K562 (cell line): ENCODE data around the gene NR4A2. TPM values are rescaled to one million over a fixed set of nuclear protein-coding genes. Genes with fewer than 3 reads are reported as not detected.

Experiments
- CCNT2 ChIP-seq: IDR thresholded peaks from 2 replicates; pipeline ENCODE4 v1.6.1; 2011; ENCODE audit warnings: borderline replicate concordance, low read depth, mild to moderate bottlenecking, moderate library complexity, mixed read lengths, low read length; ENCODE audit not compliant: insufficient read length; ENCODE audit errors: extremely low read depth
- CEBPG ChIP-seq, 3 experiments: fragments of 200-800 bp in 1 of 3; sonication (Bioruptor generic) in 1 of 3; sonication (generic) in 1 of 3; formaldehyde crosslinking in 1 of 3; IDR thresholded peaks in 2 of 3; conservative IDR thresholded peaks in 1 of 3; 2 replicates each; pipeline versions ENCODE4 v1.6.1 to v1.8.0; 2016 to 2022; ENCODE audit warnings: missing compliant biosample characterization in 2 of 3, missing genetic modification characterization in 2 of 3, mild to moderate bottlenecking in 1 of 3, missing genetic modification reagents in 1 of 3
- FUS ChIP-seq: fragments of 200-400 bp; formaldehyde crosslinking; optimal IDR thresholded peaks from 2 replicates; pipeline ENCODE3; 2017; ENCODE audit warnings: low read depth, low read length
- GABPB2 ChIP-seq: fragments of 250-450 bp; sonication (Bioruptor Pico); conservative IDR thresholded peaks from 2 replicates; pipeline ENCODE4 v1.5.1; 2021; ENCODE audit warnings: mild to moderate bottlenecking
- HDAC2 ChIP-seq: fragments of 450-650 bp; IDR thresholded peaks from 2 replicates; pipeline ENCODE4 v1.6.1; 2016; ENCODE audit warnings: mild to moderate bottlenecking
- KAT2B ChIP-seq: IDR thresholded peaks from one replicate; pipeline ENCODE4 v1.6.1; 2012; ENCODE audit warnings: low read depth, mild to moderate bottlenecking, control low read depth, inconsistent platforms, low read length, moderate library complexity
- MECOM ChIP-seq: fragments of 250-450 bp; sonication (Bioruptor Pico); IDR thresholded peaks from 2 replicates; pipeline ENCODE4 v1.8.0; 2022; ENCODE audit warnings: inconsistent platforms
- NFE2L1 ChIP-seq: fragments of 450-650 bp; IDR thresholded peaks from 2 replicates; pipeline ENCODE4 v1.6.1; 2016; ENCODE audit warnings: missing genetic modification characterization, low read depth, mild to moderate bottlenecking, missing compliant biosample characterization, moderate library complexity, borderline replicate concordance
- PATZ1 ChIP-seq: fragments of 250-450 bp; sonication (Bioruptor Pico); IDR thresholded peaks from 2 replicates; pipeline ENCODE4 v1.5.0; 2020; ENCODE audit warnings: mild to moderate bottlenecking, borderline replicate concordance
- REST ChIP-seq, 2 experiments: fragments of 450-650 bp; formaldehyde crosslinking in 1 of 2; IDR thresholded peaks; 2 replicates each; pipeline versions ENCODE4 v1.4.0 to v1.6.1; 2014 to 2020; ENCODE audit warnings: mild to moderate bottlenecking in 2 of 2, borderline replicate concordance in 1 of 2, low read depth in 1 of 2
- SAP30 ChIP-seq: fragments of 200-600 bp; sonication (generic); IDR thresholded peaks from 2 replicates; pipeline ENCODE4 v1.6.1; 2012; ENCODE audit warnings: borderline replicate concordance, low read depth, mild to moderate bottlenecking, moderate library complexity, low read length, control low read depth, inconsistent platforms; ENCODE audit not compliant: insufficient read depth, poor library complexity, severe bottlenecking
- SRSF7 ChIP-seq: fragments of 200-400 bp; formaldehyde crosslinking; optimal IDR thresholded peaks from 2 replicates; pipeline ENCODE3; 2017; ENCODE audit warnings: mild to moderate bottlenecking, low read depth, low read length
- ZFP30 ChIP-seq: fragments of 250-450 bp; sonication (Bioruptor Pico); IDR thresholded peaks from 2 replicates; pipeline ENCODE4 v1.8.0; 2022; ENCODE audit warnings: moderate library complexity, mild to moderate bottlenecking, inconsistent platforms, borderline replicate concordance
- ZNF253 ChIP-seq: fragments of 250-450 bp; sonication (Bioruptor Pico); conservative IDR thresholded peaks from 2 replicates; pipeline ENCODE4 v1.6.1; 2021; ENCODE audit warnings: mild to moderate bottlenecking
- polyA plus RNA-seq, 8 experiments: library from polyadenylated mRNA; depleted of rRNA in 4 of 8; stranded (reverse) in 5 of 8; unstranded in 3 of 8; fragments of >200 nt; fragmentation: Nextera tagmentation in 2 of 8; fragmentation: Illumina TruSeq in 1 of 8; extraction: Ambion mirVana in 2 of 8; extraction: Trizol in 1 of 8; gene quantifications; 2 replicates each; pipeline versions ENCODE4 v1.2.1 to v1.2.3, GENCODE V29; 2011 to 2014; ENCODE audit warnings: inconsistent platforms in 1 of 8, missing spikeins in 1 of 8
- total RNA-seq, 7 experiments: library from RNA; depleted of rRNA in 6 of 7; stranded (reverse); fragments of >200 nt in 6 of 7; fragmentation: Illumina TruSeq in 2 of 7; extraction: Trizol in 2 of 7; gene quantifications; 2 replicates each; pipeline versions ENCODE4 v1.2.1 to v1.2.3, GENCODE V29; 2011 to 2021; ENCODE audit warnings: low replicate concordance in 1 of 7

Gene NR4A2
- total and polyA plus RNA-seq, 9 of the 15 experiments (the other 6 are each of a cell fraction or from before 2014, with no cell fraction given) = 0.94 to 5.1 (median 1.3) TPM

GRCh38 chr2:156341452-156342253 is 9.1 kb upstream of the NR4A2 start (continued):
- TF ChIP-seq REST (IDR thresholded peaks at IDR 0.05; ENCODE audit: borderline replicate concordance) (no peak), REST (CRISPR knock-in tag; IDR thresholded peaks at IDR 0.05; ENCODE audit: low read depth) (no peak), ZFP30 (no peak), GABPB2 (CRISPR knock-in tag) (0 out of 2 replicates have a peak, but pooled peaks have one; percentile 58), KAT2B (no peak), MECOM (CRISPR knock-in tag) (no peak), HDAC2 (peak; percentile 88), ZNF253 (CRISPR knock-in tag) (no peak), SAP30 (peak; percentile 82), PATZ1 (CRISPR knock-in tag) (no peak), SRSF7 (no peak), CCNT2 (peak; percentile 86), NFE2L1 (tag) (no peak), FUS (no peak), CEBPG (CRISPR knock-in tag; IDR thresholded peaks at IDR 0.05) (no peak; the same call in 1 of the 2 replicates), CEBPG (tag; conservative IDR thresholded peaks at IDR 0.05 in 1 of 2, IDR thresholded peaks at IDR 0.05 in 1 of 2) (peak in 1 of 2 experiments; percentile 40; a peak in 1 of 4 replicates)
